PFSK-1 (cell line): ENCODE data around the gene DNALI1.

Experiments
- FOXP2 ChIP-seq: optimal IDR thresholded peaks from 2 replicates; pipeline ENCODE3; 2011; ENCODE audit warnings: borderline replicate concordance, control low read depth, inconsistent platforms; ENCODE audit not compliant: insufficient read depth; ENCODE audit errors: extremely low read length, extremely low read depth
- POLR2AphosphoS5 ChIP-seq: IDR thresholded peaks from 2 replicates; pipeline ENCODE4 v1.6.1; 2012; ENCODE audit warnings: low read depth, mild to moderate bottlenecking, control low read depth, low read length, moderate library complexity
- REST ChIP-seq, 2 experiments: IDR thresholded peaks; 2 replicates each; pipeline versions ENCODE4 v1.6.1 to v1.8.0; 2011 to 2012; ENCODE audit warnings: low read depth in 2 of 2, low read length in 2 of 2, control low read depth in 1 of 2, inconsistent platforms in 1 of 2, mild to moderate bottlenecking in 1 of 2, moderate library complexity in 1 of 2; ENCODE audit not compliant: insufficient read depth in 1 of 2
- SIN3A ChIP-seq: IDR thresholded peaks from 2 replicates; pipeline ENCODE4 v1.6.1; 2012; ENCODE audit warnings: mild to moderate bottlenecking, low read length, moderate library complexity, borderline replicate concordance; ENCODE audit not compliant: insufficient read depth
- TAF1 ChIP-seq: IDR thresholded peaks from 2 replicates; pipeline ENCODE4 v1.6.1; 2012; ENCODE audit warnings: low read length, control low read depth, borderline replicate concordance; ENCODE audit not compliant: insufficient read depth

DNALI1 gene

GRCh38 chr1:37561133-37562132 is 4.7 kb downstream of the DNALI1 start:
- no peak for TF ChIP-seq TAF1
- TF ChIP-seq REST (IDR thresholded peaks at IDR 0.05; ENCODE audit: insufficient read depth in 1 of 2, low read depth in 2 of 2, low read length in 2 of 2), result no peak
- no peak for TF ChIP-seq SIN3A
- peak; percentile 41; the same call in 1 of the 2 replicates for TF ChIP-seq POLR2AphosphoS5
- TF ChIP-seq FOXP2, result no peak

GRCh38 chr1:37562984-37563383 is 6.2 kb downstream of the DNALI1 start:
- TF ChIP-seq SIN3A (no peak), FOXP2 (no peak), TAF1 (no peak), POLR2AphosphoS5 (no peak), REST (IDR thresholded peaks at IDR 0.05; ENCODE audit: insufficient read depth in 1 of 2, low read depth in 2 of 2, low read length in 2 of 2) (no peak)

- TF ChIP-seq FOXP2 (no peak), TAF1 (no peak), POLR2AphosphoS5 (no peak), SIN3A (no peak), REST (IDR thresholded peaks at IDR 0.05; ENCODE audit: insufficient read depth in 1 of 2, low read depth in 2 of 2, low read length in 2 of 2) (no peak)
Measured at GRCh38 chr1:37564892-37565291, 8.2 kb downstream of the DNALI1 start.

- TF ChIP-seq REST (IDR thresholded peaks at IDR 0.05; ENCODE audit: insufficient read depth in 1 of 2, low read depth in 2 of 2, low read length in 2 of 2) (no peak), FOXP2 (no peak), POLR2AphosphoS5 (no peak), SIN3A (no peak), TAF1 (no peak)
Measured at GRCh38 chr1:37567023-37567422, 10.3 kb downstream of the DNALI1 start.
